IMR-90 (cell line): ENCODE measurements around the gene TFAP2E. TPM values are rescaled to one million over a fixed set of nuclear protein-coding genes. Genes with fewer than 3 reads are reported as not detected.

ENCODE experiments used
- ATAC-seq: fragments of 200-7000 bp; cut with Tn5 transposase; 2 replicates; pipeline ENCODE4 v1.9.1; 2020; ENCODE audit warnings: low read depth, mild to moderate bottlenecking, moderate library complexity
- BruUV-seq: library from RNA; stranded (reverse); fragments of 400-500 nt; replicated peaks from 2 replicates; lab custom pipeline; 2021; lab: Mats Ljungman, UMichigan
- CTCF ChIA-PET: fragments of 300-600 bp; formaldehyde crosslinking; extraction: SDS; loops from one replicate; lab custom pipeline; 2021; ENCODE audit warnings: antibody characterized with exemption; lab: Yijun Ruan, JAX
- POLR2A ChIA-PET: fragments of 300-600 bp; sonication (Branson Sonifier 250); formaldehyde crosslinking; loops from one replicate; lab custom pipeline; 2022; ENCODE audit warnings: antibody characterized with exemption; ENCODE audit not compliant: unreplicated experiment; lab: Charles Lee
- DNase-seq: peaks from one replicate; pipeline ENCODE4 v3.0.0; 2013
- H2AFZ ChIP-seq: replicated peaks from 2 replicates; pipeline ENCODE3; 2013; ENCODE audit warnings: low read length, mild to moderate bottlenecking; ENCODE audit not compliant: poor library complexity
- H2AK5ac ChIP-seq: 2 replicates; pipeline ENCODE4 v1.6.1; 2013; ENCODE audit warnings: low read depth, low read length, inconsistent platforms
- H2AK9ac ChIP-seq: replicated peaks from 2 replicates; pipeline ENCODE3; 2013; ENCODE audit warnings: mild to moderate bottlenecking, low read depth, low read length, moderate library complexity; ENCODE audit not compliant: poor library complexity
- H2BK120ac ChIP-seq: 2 replicates; pipeline ENCODE4 v1.6.1; 2013; ENCODE audit warnings: low read depth, low read length, inconsistent platforms
- H2BK15ac ChIP-seq: 3 replicates; pipeline ENCODE4 v1.6.1; 2013; ENCODE audit warnings: low read depth, low read length, inconsistent platforms
- H2BK20ac ChIP-seq: 2 replicates; pipeline ENCODE4 v1.6.1; 2013; ENCODE audit warnings: low read depth, mild to moderate bottlenecking, inconsistent platforms, low read length, moderate library complexity
- H2BK5ac ChIP-seq: 2 replicates; pipeline ENCODE4 v1.6.1; 2013; ENCODE audit warnings: mild to moderate bottlenecking, low read depth, low read length, inconsistent platforms; ENCODE audit not compliant: poor library complexity, severe bottlenecking
- H3K14ac ChIP-seq: replicated peaks from 2 replicates; pipeline ENCODE4 v1.6.1; 2013; ENCODE audit warnings: low read depth, low read length, inconsistent platforms
- H3K18ac ChIP-seq: 2 replicates; pipeline ENCODE4 v1.6.1; 2013; ENCODE audit warnings: low read depth, low read length, control low read depth
- H3K23ac ChIP-seq: 2 replicates; pipeline ENCODE4 v1.6.1; 2013; ENCODE audit warnings: low read depth, low read length, inconsistent platforms
- H3K27ac ChIP-seq: 2 replicates; pipeline ENCODE4 v1.5.1; 2013; ENCODE audit warnings: mild to moderate bottlenecking, control low read depth, low read length; ENCODE audit not compliant: insufficient read depth
- H3K27me3 ChIP-seq: 2 replicates; pipeline ENCODE4 v1.6.1; 2013; ENCODE audit warnings: low read length; ENCODE audit not compliant: control insufficient read depth, insufficient read depth
- H3K36me3 ChIP-seq: 2 replicates; pipeline ENCODE4 v1.6.1; 2013; ENCODE audit warnings: low read length, mixed read lengths; ENCODE audit not compliant: control insufficient read depth, insufficient read depth
- H3K4ac ChIP-seq: 2 replicates; pipeline ENCODE4 v1.6.1; 2013; ENCODE audit warnings: low read depth, low read length, inconsistent platforms
- H3K4me1 ChIP-seq: 2 replicates; pipeline ENCODE4 v1.6.1; 2013; ENCODE audit warnings: low read length, mixed read lengths; ENCODE audit not compliant: control insufficient read depth, insufficient read depth
- H3K4me2 ChIP-seq: 2 replicates; pipeline ENCODE4 v1.6.1; 2013; ENCODE audit warnings: low read depth, mild to moderate bottlenecking, control low read depth, low read length, moderate library complexity
- H3K4me3 ChIP-seq: 2 replicates; pipeline ENCODE4 v1.5.1; 2013; ENCODE audit warnings: low read depth, mild to moderate bottlenecking, control low read depth, low read length, moderate library complexity; ENCODE audit not compliant: insufficient read depth
- H3K56ac ChIP-seq: 2 replicates; pipeline ENCODE4 v1.6.1; 2013; ENCODE audit warnings: low read length, inconsistent platforms; ENCODE audit not compliant: insufficient read depth; ENCODE audit errors: extremely low read depth
- H3K79me1 ChIP-seq, 2 experiments: 2 replicates each; pipeline ENCODE4 v1.6.1; 2013; ENCODE audit warnings: low read length in 2 of 2, inconsistent platforms in 1 of 2, low read depth in 1 of 2
- H3K9ac ChIP-seq: 2 replicates; pipeline ENCODE4 v1.6.1; 2013; ENCODE audit warnings: low read depth, low read length, control low read depth
- H3K9me1 ChIP-seq: 2 replicates; pipeline ENCODE4 v1.6.1; 2013; ENCODE audit warnings: low read length, inconsistent platforms; ENCODE audit not compliant: insufficient read depth
- H3K9me3 ChIP-seq: 2 replicates; pipeline ENCODE4 v1.6.1; 2013; ENCODE audit warnings: low read length; ENCODE audit not compliant: control insufficient read depth, insufficient read depth
- H4K20me1 ChIP-seq: 2 replicates; pipeline ENCODE4 v1.6.1; 2013; ENCODE audit warnings: low read length, inconsistent platforms; ENCODE audit not compliant: insufficient read depth
- H4K5ac ChIP-seq: 2 replicates; pipeline ENCODE4 v1.6.1; 2013; ENCODE audit warnings: mild to moderate bottlenecking, low read depth, low read length, control low read depth
- H4K8ac ChIP-seq, 2 experiments: 2 replicates each; pipeline ENCODE4 v1.6.1; 2013; ENCODE audit warnings: low read depth in 2 of 2, low read length in 2 of 2, control low read depth in 1 of 2, inconsistent platforms in 1 of 2
- H4K91ac ChIP-seq: 2 replicates; pipeline ENCODE4 v1.6.1; 2013; ENCODE audit warnings: low read depth, low read length, inconsistent platforms; ENCODE audit not compliant: insufficient read depth
- BHLHE40 ChIP-seq: fragments of 150-350 bp; IDR thresholded peaks from 2 replicates; pipeline ENCODE4 v1.6.1; 2016; ENCODE audit warnings: mild to moderate bottlenecking, low read depth, low read length
- CEBPB ChIP-seq: IDR thresholded peaks from 2 replicates; pipeline ENCODE4 v1.6.1; 2012; ENCODE audit warnings: low read depth, low read length, improper control_type of control experiment
- CHD1 ChIP-seq: IDR thresholded peaks from 2 replicates; pipeline ENCODE4 v1.6.1; 2012; ENCODE audit warnings: low read depth, low read length, improper control_type of control experiment
- CTCF ChIP-seq: conservative IDR thresholded peaks from 2 replicates; pipeline ENCODE4 v1.5.1; 2012; ENCODE audit warnings: mild to moderate bottlenecking, low read depth, low read length, improper control_type of control experiment
- ELK1 ChIP-seq: fragments of 150-350 bp; IDR thresholded peaks from 2 replicates; pipeline ENCODE4 v1.6.1; 2016; ENCODE audit warnings: low read depth, mild to moderate bottlenecking, low read length, moderate library complexity, borderline replicate concordance
- FOS ChIP-seq: fragments of 150-350 bp; IDR thresholded peaks from 2 replicates; pipeline ENCODE4 v1.6.1; 2016; ENCODE audit warnings: low read depth, low read length
- MAFK ChIP-seq: IDR thresholded peaks from 2 replicates; pipeline ENCODE4 v1.6.1; 2012; ENCODE audit warnings: low read depth, low read length, improper control_type of control experiment
- MAZ ChIP-seq: IDR thresholded peaks from 2 replicates; pipeline ENCODE4 v1.6.1; 2012; ENCODE audit warnings: low read depth, mild to moderate bottlenecking, low read length, improper control_type of control experiment, moderate library complexity, borderline replicate concordance
- MXI1 ChIP-seq: IDR thresholded peaks from 2 replicates; pipeline ENCODE4 v1.6.1; 2012; ENCODE audit warnings: low read depth, mild to moderate bottlenecking, low read length, moderate library complexity, borderline replicate concordance
- NFE2L2 ChIP-seq: fragments of 150-350 bp; IDR thresholded peaks from 2 replicates; pipeline ENCODE4 v1.6.1; 2016; ENCODE audit warnings: low read depth, mild to moderate bottlenecking, low read length
- POLR2A ChIP-seq: IDR thresholded peaks from 2 replicates; pipeline ENCODE4 v1.6.1; 2012; ENCODE audit warnings: mild to moderate bottlenecking, low read depth, low read length
- RAD21 ChIP-seq: IDR thresholded peaks from 2 replicates; pipeline ENCODE4 v1.6.1; 2012; ENCODE audit warnings: low read length, improper control_type of control experiment
- RCOR1 ChIP-seq: IDR thresholded peaks from 2 replicates; pipeline ENCODE4 v1.6.1; 2012; ENCODE audit warnings: mild to moderate bottlenecking, low read length, improper control_type of control experiment; ENCODE audit not compliant: insufficient replicate concordance
- RFX5 ChIP-seq: IDR thresholded peaks from 2 replicates; pipeline ENCODE4 v1.8.0; 2012; ENCODE audit warnings: low read depth, mild to moderate bottlenecking, low read length, moderate library complexity
- SMC3 ChIP-seq: fragments of 150-350 bp; IDR thresholded peaks from 2 replicates; pipeline ENCODE4 v1.6.1; 2016; ENCODE audit warnings: low read depth, mild to moderate bottlenecking, antibody characterized with exemption, low read length, moderate library complexity
- USF2 ChIP-seq: fragments of 150-350 bp; IDR thresholded peaks from 2 replicates; pipeline ENCODE4 v1.6.1; 2017; ENCODE audit warnings: mild to moderate bottlenecking, antibody characterized with exemption, low read length, low read depth
- WGBS, 2 experiments: methylation state at CpG; one replicate each; pipeline versions ENCODE4 v1.1.5 to v1.1.7; 2013; ENCODE audit warnings: missing lambda C conversion rate in 2 of 2; ENCODE audit not compliant: insufficient read length in 1 of 2; ENCODE audit errors: extremely low coverage in 2 of 2; 5-methylcytosine and 5-hydroxymethylcytosine counted together
- dilution Hi-C: fragments of 300-500 bp; cut with HindIII; formaldehyde crosslinking; loops from one replicate; pipeline ENCODE4 v1.14.3; 2018; ENCODE audit warnings: low sequenced_read_pairs; ENCODE audit not compliant: unreplicated experiment
- in situ Hi-C: fragments of 300-500 bp; cut with MboI; formaldehyde crosslinking; loops from 3 replicates; pipeline ENCODE4 v1.14.3; 2019; ENCODE audit warnings: low sequenced_read_pairs, inconsistent platforms, mixed read lengths
- intact Hi-C: fragments of 100-400 bp; cut with micrococcal nuclease; formaldehyde crosslinking; loops from 2 replicates; pipeline ENCODE4 v1.10.0; 2022
- polyA plus RNA-seq, 3 experiments: library from polyadenylated mRNA; depleted of rRNA; stranded (reverse); fragments of >200 nt; gene quantifications; 2 replicates each; pipeline ENCODE4 v1.2.3, GENCODE V29; 2012; ENCODE audit warnings: low replicate concordance in 1 of 3
- total RNA-seq: library from RNA; depleted of rRNA; stranded (reverse); fragments of >200 nt; gene quantifications from 2 replicates; pipeline ENCODE4 v1.2.3, GENCODE V29; 2012

Gene TFAP2E
- total and polyA plus RNA-seq, 2 of the 4 experiments (the other 2 are of a cell fraction), result under 0.01 to 0.19 TPM

GRCh38 chr1:35524106-35524505 is 49.0 kb upstream of the TFAP2E start:
- Histone ChIP-seq H4K5ac (no peak overlapping the region), H3K14ac (no peak overlapping the region), H3K9me3 (no peaks in the 10 kb centered on the region), H3K9me1 (peaks cover 2% of the 10 kb centered on the region; the same call in 1 of the 2 replicates), H2BK15ac (no peak overlapping the region), H3K9ac (no peak overlapping the region), H3K27me3 (no peaks in the 10 kb centered on the region), H3K4me1 (no peaks in the 10 kb centered on the region), H3K23ac (no peak overlapping the region), H3K4me3 (no peak overlapping the region), H2BK120ac (no peak overlapping the region), H4K8ac (no peak overlapping the region), H3K4ac (no peak overlapping the region), H4K20me1 (no peaks in the 10 kb centered on the region), H3K18ac (no peak overlapping the region), H3K56ac (no peak overlapping the region), H3K79me1 (peaks cover 4 to 11% of the 10 kb centered on the region in 2 experiments; a peak in 2 of 4 replicates), H4K91ac (no peak overlapping the region), H2BK5ac (no peak overlapping the region), H2AK5ac (no peak overlapping the region), H3K4me2 (no peak overlapping the region), H2AFZ (no peak overlapping the region), H2AK9ac (no peak overlapping the region), H3K27ac (no peak overlapping the region), H3K36me3 (peaks cover 2% of the 10 kb centered on the region; the same call in 1 of the 2 replicates), H2BK20ac (no peak overlapping the region)
- TF ChIP-seq RAD21 (no peak), RFX5 (no peak), POLR2A (no peak), MAFK (no peak), MXI1 (no peak), CTCF (no peak), ELK1 (no peak), FOS (no peak), SMC3 (no peak), USF2 (no peak), BHLHE40 (no peak), CEBPB (no peak), NFE2L2 (no peak), RCOR1 (no peak), CHD1 (no peak), MAZ (no peak)
- CTCF ChIA-PET, result no interaction called here
- intact Hi-C loops (no loop called here), dilution Hi-C loops (no loop called here), in situ Hi-C loops (no loop called here)
- DNase-seq (no peak), ATAC-seq (no peak)
- BruUV-seq, result no TSS peak
- POLR2A ChIA-PET, result no interaction called here
- 100% methylated on average over 1 of the region's 2 CpGs; no CpG with 5 or more reads in 1 of the 2 experiments for WGBS, 2 experiments
